WTC11 (cell line): ENCODE results near the gene CCDC157. TPM values are rescaled to one million over a fixed set of nuclear protein-coding genes. Genes with fewer than 3 reads are reported as not detected.

ENCODE experiments used
- ATAC-seq: fragments of 200-7000 bp; cut with Tn5 transposase; 2 replicates; pipeline ENCODE4 v1.10.0; 2021; ENCODE audit warnings: mild to moderate bottlenecking, moderate library complexity
- CTCF ChIA-PET: fragments of 300-600 bp; sonication (Branson Sonifier 250); formaldehyde crosslinking; loops from one replicate; lab custom pipeline; 2021; ENCODE audit warnings: antibody characterized with exemption; lab: Charles Lee
- POLR2A ChIA-PET: fragments of 350-600 bp; sonication (Branson Sonifier 250); formaldehyde crosslinking; loops from one replicate; lab custom pipeline; 2021; ENCODE audit warnings: antibody characterized with exemption; lab: Charles Lee
- DNase-seq: peaks from one replicate; pipeline ENCODE4 v3.0.0; 2021; ENCODE audit warnings: low spot score
- H3K27ac Mint-ChIP-seq: 2 replicates; pipeline ENCODE4 v1.8.0; 2021; ENCODE audit warnings: mixed read lengths
- H3K27me3 Mint-ChIP-seq: 2 replicates; pipeline ENCODE4 v1.8.0; 2021; ENCODE audit warnings: low read depth, mild to moderate bottlenecking, moderate library complexity, mixed read lengths
- H3K36me3 Mint-ChIP-seq: 2 replicates; pipeline ENCODE4 v1.8.0; 2021; ENCODE audit warnings: mixed read lengths
- H3K4me1 Mint-ChIP-seq: 2 replicates; pipeline ENCODE4 v1.8.0; 2022; ENCODE audit warnings: mixed read lengths
- H3K4me3 Mint-ChIP-seq: 2 replicates; pipeline ENCODE4 v1.8.0; 2021; ENCODE audit warnings: mild to moderate bottlenecking, moderate library complexity, mixed read lengths
- H3K9me3 Mint-ChIP-seq: 2 replicates; pipeline ENCODE4 v1.8.0; 2021; ENCODE audit warnings: mixed read lengths
- CBFB ChIP-seq: sonication (generic); formaldehyde crosslinking; IDR thresholded peaks from 2 replicates; pipeline ENCODE4 v1.8.1; 2022; ENCODE audit warnings: mild to moderate bottlenecking, low read depth, missing genetic modification reagents
- ERG ChIP-seq: fragments of 250-450 bp; sonication (Bioruptor Pico); IDR thresholded peaks from 2 replicates; pipeline ENCODE4 v1.8.0; 2021; ENCODE audit warnings: mild to moderate bottlenecking
- GABPB1 ChIP-seq: sonication (generic); formaldehyde crosslinking; IDR thresholded peaks from 2 replicates; pipeline ENCODE4 v1.8.1; 2023; ENCODE audit warnings: mild to moderate bottlenecking, missing genetic modification reagents
- GTF2I ChIP-seq: fragments of 250-450 bp; sonication (Bioruptor Pico); conservative IDR thresholded peaks from 2 replicates; pipeline ENCODE4 v1.4.0; 2021; ENCODE audit warnings: mild to moderate bottlenecking
- JAZF1 ChIP-seq: fragments of 250-450 bp; sonication (Bioruptor Pico); IDR thresholded peaks from 2 replicates; pipeline ENCODE4 v1.9.0; 2021; ENCODE audit warnings: moderate library complexity, mild to moderate bottlenecking, inconsistent platforms
- KAT7 ChIP-seq: sonication (generic); formaldehyde crosslinking; IDR thresholded peaks from 2 replicates; pipeline ENCODE4 v1.8.1; 2023; ENCODE audit warnings: missing genetic modification reagents, mild to moderate bottlenecking, borderline replicate concordance
- MXD4 ChIP-seq: fragments of 250-450 bp; sonication (Bioruptor Pico); IDR thresholded peaks from 2 replicates; pipeline ENCODE4 v1.8.0; 2021; ENCODE audit warnings: mild to moderate bottlenecking, moderate library complexity, borderline replicate concordance
- NFYB ChIP-seq: sonication (generic); formaldehyde crosslinking; conservative IDR thresholded peaks from 2 replicates; pipeline ENCODE4 v1.8.0; 2022; ENCODE audit warnings: low read depth, missing genetic modification reagents
- NR1H2 ChIP-seq: sonication (generic); formaldehyde crosslinking; IDR thresholded peaks from 2 replicates; pipeline ENCODE4 v1.9.0; 2021; ENCODE audit warnings: mild to moderate bottlenecking, moderate library complexity, missing genetic modification reagents
- PRRX2 ChIP-seq: fragments of 250-450 bp; sonication (Bioruptor Pico); IDR thresholded peaks from 2 replicates; pipeline ENCODE4 v1.8.0; 2021; ENCODE audit warnings: mild to moderate bottlenecking
- total RNA-seq: library from RNA; stranded (reverse); gene quantifications from 3 replicates; pipeline ENCODE4 v1.2.3, GENCODE V29; 2021
- TF ChIP-seq, protein P1 (sequence below): sonication (generic); formaldehyde crosslinking; IDR thresholded peaks from 2 replicates; pipeline ENCODE4 v1.8.1; 2023; ENCODE audit warnings: mild to moderate bottlenecking, missing genetic modification reagents, moderate library complexity
- TF ChIP-seq, protein P2 (sequence below): sonication (generic); formaldehyde crosslinking; IDR thresholded peaks from 2 replicates; pipeline ENCODE4 v1.8.0; 2023; ENCODE audit warnings: missing genetic modification reagents, mild to moderate bottlenecking, borderline replicate concordance
- TF ChIP-seq, protein P3 (sequence below): sonication (generic); formaldehyde crosslinking; IDR thresholded peaks from 2 replicates; pipeline ENCODE4 v1.8.1; 2022; ENCODE audit warnings: mild to moderate bottlenecking, missing genetic modification reagents, moderate library complexity, borderline replicate concordance

Gene CCDC157
- total RNA-seq, 1 experiment from 2014 or later, result 6.5 TPM

- peaks cover 7% of the 10 kb centered on the region for H3K4me1 Mint-ChIP-seq
- H3K4me3 Mint-ChIP-seq, result no peak overlapping the region
- H3K36me3 Mint-ChIP-seq, result peaks cover 53% of the 10 kb centered on the region
- CTCF ChIA-PET, result interaction anchor here (1.0 to 1.3 kb wide), 3 partner anchors 44 to 69 kb away, joined by 3 to 6 read pairs (median 5); no protein-coding TSS in a partner anchor
- DNase-seq (no peak), ATAC-seq (no peak)
- no peaks in the 10 kb centered on the region for H3K27me3 Mint-ChIP-seq
- POLR2A ChIA-PET, result interaction anchor here (0.6 kb wide), 1 partner anchor 797 kb away, joined by 4 read pairs; no protein-coding TSS in a partner anchor
- H3K9me3 Mint-ChIP-seq, result no peaks in the 10 kb centered on the region
- TF ChIP-seq NFYB (CRISPR knock-in tag) (no peak), ERG (no peak), GABPB1 (CRISPR knock-in tag) (no peak), PRRX2 (CRISPR knock-in tag) (no peak)
- TF ChIP-seq, protein P1, sequence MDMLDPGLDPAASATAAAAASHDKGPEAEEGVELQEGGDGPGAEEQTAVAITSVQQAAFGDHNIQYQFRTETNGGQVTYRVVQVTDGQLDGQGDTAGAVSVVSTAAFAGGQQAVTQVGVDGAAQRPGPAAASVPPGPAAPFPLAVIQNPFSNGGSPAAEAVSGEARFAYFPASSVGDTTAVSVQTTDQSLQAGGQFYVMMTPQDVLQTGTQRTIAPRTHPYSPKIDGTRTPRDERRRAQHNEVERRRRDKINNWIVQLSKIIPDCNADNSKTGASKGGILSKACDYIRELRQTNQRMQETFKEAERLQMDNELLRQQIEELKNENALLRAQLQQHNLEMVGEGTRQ (CRISPR knock-in tag), result no peak
- no peak overlapping the region for H3K27ac Mint-ChIP-seq
These were observed 24.3 kb upstream of the CCDC157 start for GRCh38 chr22:30332551-30332950.

- Mint-ChIP-seq H3K27ac (no peak overlapping the region), H3K4me1 (peaks cover 3% of the 10 kb centered on the region; the same call in 1 of the 2 replicates), H3K36me3 (peaks cover 59% of the 10 kb centered on the region), H3K27me3 (no peaks in the 10 kb centered on the region), H3K9me3 (no peaks in the 10 kb centered on the region), H3K4me3 (no peak overlapping the region)
- POLR2A ChIA-PET, result no interaction called here
- no peak for TF ChIP-seq CBFB (CRISPR knock-in tag)
- DNase-seq (no peak), ATAC-seq (no peak)
- CTCF ChIA-PET, result interaction anchor here (1.0 to 1.3 kb wide), 3 partner anchors 45 to 70 kb away, joined by 3 to 6 read pairs (median 5); no protein-coding TSS in a partner anchor
These were observed 23.7 kb upstream of the CCDC157 start for GRCh38 chr22:30332994-30333706.

GRCh38 chr22:30333707-30334087, 23.1 kb upstream of the CCDC157 start:
- H3K9me3 Mint-ChIP-seq, result no peaks in the 10 kb centered on the region
- ChIA-PET POLR2A (no interaction called here), CTCF (no interaction called here)
- H3K4me3 Mint-ChIP-seq, result no peak overlapping the region
- TF ChIP-seq NR1H2 (CRISPR knock-in tag) (no peak), GTF2I (CRISPR knock-in tag) (no peak), MXD4 (CRISPR knock-in tag) (no peak), PRRX2 (CRISPR knock-in tag) (no peak), ERG (no peak), JAZF1 (CRISPR knock-in tag) (no peak), KAT7 (CRISPR knock-in tag) (no peak)
- TF ChIP-seq, protein P2, sequence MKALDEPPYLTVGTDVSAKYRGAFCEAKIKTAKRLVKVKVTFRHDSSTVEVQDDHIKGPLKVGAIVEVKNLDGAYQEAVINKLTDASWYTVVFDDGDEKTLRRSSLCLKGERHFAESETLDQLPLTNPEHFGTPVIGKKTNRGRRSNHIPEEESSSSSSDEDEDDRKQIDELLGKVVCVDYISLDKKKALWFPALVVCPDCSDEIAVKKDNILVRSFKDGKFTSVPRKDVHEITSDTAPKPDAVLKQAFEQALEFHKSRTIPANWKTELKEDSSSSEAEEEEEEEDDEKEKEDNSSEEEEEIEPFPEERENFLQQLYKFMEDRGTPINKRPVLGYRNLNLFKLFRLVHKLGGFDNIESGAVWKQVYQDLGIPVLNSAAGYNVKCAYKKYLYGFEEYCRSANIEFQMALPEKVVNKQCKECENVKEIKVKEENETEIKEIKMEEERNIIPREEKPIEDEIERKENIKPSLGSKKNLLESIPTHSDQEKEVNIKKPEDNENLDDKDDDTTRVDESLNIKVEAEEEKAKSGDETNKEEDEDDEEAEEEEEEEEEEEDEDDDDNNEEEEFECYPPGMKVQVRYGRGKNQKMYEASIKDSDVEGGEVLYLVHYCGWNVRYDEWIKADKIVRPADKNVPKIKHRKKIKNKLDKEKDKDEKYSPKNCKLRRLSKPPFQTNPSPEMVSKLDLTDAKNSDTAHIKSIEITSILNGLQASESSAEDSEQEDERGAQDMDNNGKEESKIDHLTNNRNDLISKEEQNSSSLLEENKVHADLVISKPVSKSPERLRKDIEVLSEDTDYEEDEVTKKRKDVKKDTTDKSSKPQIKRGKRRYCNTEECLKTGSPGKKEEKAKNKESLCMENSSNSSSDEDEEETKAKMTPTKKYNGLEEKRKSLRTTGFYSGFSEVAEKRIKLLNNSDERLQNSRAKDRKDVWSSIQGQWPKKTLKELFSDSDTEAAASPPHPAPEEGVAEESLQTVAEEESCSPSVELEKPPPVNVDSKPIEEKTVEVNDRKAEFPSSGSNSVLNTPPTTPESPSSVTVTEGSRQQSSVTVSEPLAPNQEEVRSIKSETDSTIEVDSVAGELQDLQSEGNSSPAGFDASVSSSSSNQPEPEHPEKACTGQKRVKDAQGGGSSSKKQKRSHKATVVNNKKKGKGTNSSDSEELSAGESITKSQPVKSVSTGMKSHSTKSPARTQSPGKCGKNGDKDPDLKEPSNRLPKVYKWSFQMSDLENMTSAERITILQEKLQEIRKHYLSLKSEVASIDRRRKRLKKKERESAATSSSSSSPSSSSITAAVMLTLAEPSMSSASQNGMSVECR (CRISPR knock-in tag), result no peak
- TF ChIP-seq, protein P3, sequence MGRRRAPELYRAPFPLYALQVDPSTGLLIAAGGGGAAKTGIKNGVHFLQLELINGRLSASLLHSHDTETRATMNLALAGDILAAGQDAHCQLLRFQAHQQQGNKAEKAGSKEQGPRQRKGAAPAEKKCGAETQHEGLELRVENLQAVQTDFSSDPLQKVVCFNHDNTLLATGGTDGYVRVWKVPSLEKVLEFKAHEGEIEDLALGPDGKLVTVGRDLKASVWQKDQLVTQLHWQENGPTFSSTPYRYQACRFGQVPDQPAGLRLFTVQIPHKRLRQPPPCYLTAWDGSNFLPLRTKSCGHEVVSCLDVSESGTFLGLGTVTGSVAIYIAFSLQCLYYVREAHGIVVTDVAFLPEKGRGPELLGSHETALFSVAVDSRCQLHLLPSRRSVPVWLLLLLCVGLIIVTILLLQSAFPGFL (CRISPR knock-in tag), result no peak
- TF ChIP-seq, all 79 proteins: peak for 0
- ATAC-seq, result no peak
- Mint-ChIP-seq H3K27me3 (no peaks in the 10 kb centered on the region), H3K27ac (no peak overlapping the region), H3K36me3 (peaks cover 63% of the 10 kb centered on the region), H3K4me1 (no peaks in the 10 kb centered on the region)
- no peak for DNase-seq
